NOMO-1 treated with dmso at 0.1 percent for 144 hours (cell line): ENCODE data around the gene ARF5.

ENCODE experiments used
- DNase-seq: peaks from one replicate; lab custom pipeline; 2025; ENCODE audit not compliant: unreplicated experiment; lab: John Stamatoyannopoulos, UW

Gene ARF5

DNA sequence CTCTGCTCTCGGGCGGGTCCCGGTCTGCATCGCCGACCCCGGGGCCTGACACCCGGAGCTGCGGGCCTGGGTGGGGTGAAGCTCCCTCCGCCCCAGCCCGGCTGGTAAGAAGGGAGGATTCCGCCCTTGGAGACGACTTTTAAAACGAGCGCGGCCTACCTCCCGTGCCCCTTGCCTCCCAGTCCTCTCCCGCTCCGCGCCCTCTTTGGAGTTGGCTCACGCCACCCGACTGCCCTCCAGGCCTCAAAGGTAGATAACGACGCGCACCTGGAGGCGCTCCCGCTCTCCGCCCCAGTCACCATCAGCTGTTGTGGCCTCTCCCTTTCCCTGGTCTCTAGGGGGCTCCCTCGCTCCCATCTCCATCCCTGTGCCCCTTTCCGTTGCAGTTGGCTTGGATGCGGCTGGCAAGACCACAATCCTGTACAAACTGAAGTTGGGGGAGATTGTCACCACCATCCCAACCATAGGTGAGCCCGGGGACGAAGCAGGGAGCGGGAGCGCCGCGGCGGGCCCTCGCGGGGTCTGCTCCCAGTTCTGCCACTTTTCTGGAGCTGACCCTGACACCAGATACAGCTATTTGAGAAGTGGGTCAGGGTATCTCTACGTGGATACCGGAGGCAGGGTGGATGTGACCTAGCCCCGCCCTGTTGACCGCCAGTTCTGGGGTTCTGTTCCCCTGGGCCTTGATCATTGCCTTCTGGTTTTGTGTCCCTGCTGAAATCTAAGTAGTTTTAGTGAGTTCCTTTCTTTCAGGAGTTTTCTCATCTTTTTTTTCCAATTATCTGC lies 679 bp downstream of the ARF5 start:
- DNase-seq: no peak

- DNase-seq: no peak
Measured at GRCh38 chr7:127589896-127590295, 1.7 kb downstream of the ARF5 start.

- no peak for DNase-seq
Measured at GRCh38 chr7:127591189-127591588, 3.0 kb downstream of the ARF5 start.

- no peak for DNase-seq
Measured at GRCh38 chr7:127591591-127591990, 3.4 kb downstream of the ARF5 start.

GRCh38 chr7:127592550-127592949 lies 4.3 kb downstream of the ARF5 start:
- no peak for DNase-seq

GRCh38 chr7:127594490-127594889 lies 6.3 kb downstream of the ARF5 start:
- DNase-seq: peak; percentile 48

DNA sequence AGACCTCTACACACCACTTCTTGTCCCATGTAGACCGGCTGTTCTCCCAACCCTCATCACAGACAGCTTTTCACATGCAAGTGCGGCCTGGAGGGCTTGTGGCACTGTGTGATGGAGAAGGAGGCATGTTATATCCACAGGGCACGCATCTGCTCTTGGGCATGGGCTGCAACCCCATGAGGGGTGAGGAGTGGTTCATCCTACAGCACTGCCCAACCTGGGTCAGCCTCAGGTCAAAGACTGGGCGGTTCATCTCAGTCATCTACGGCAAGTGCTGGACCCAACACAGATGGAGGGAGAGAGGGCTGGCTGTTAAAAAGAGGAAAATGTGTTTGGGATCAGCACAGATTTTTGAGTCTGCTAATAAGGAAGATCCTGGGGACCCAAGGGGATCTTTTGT lies 7.5 kb downstream of the ARF5 start:
- no peak for DNase-seq

DNA sequence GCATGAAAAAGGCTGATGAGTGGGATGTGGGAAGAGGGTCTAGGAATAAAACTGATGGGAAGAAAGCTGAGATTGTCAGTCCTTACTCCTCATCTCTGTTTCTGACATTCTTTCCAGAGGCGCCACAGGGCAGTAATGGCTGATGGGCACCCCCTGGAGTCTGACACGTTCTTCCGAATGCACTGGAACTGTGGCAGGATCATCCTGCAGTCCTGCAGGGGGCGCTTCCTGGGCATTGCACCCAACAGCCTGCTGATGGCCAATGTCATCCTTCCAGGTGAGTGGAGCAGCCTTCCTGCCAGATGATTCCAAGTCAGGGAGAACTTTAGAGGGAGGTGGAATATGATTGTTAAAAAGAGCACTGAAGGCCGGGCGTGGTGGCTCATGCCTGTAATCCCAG lies 10.1 kb downstream of the ARF5 start:
- no peak for DNase-seq

- no peak for DNase-seq
Measured at GRCh38 chr7:127600885-127601284, 12.7 kb downstream of the ARF5 start.

DNA sequence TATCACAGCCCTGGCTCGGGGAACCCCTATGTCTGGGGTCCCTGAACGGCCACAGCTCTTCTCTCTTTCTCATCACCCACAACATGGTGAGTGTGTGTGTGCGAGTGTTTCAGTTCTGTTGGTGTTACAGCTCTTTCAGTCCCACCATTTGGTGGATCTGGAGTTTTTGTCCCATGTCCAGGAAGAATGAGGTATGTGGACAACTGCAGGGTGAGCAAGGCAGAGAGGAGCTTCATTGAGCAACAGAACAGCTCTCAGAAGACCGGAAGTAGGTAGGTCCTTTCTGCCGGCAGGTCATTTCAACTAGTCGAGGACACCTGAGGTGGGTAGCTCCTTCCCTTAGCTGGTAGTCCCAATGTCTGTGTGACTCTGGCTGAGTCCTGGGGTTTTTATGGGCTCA lies 20.2 kb downstream of the ARF5 start:
- DNase-seq: no peak

GRCh38 chr7:127609297-127609696 lies 21.1 kb downstream of the ARF5 start:
- DNase-seq: no peak

- DNase-seq: no peak
Measured at GRCh38 chr7:127612263-127612662, 24.1 kb downstream of the ARF5 start.

DNA sequence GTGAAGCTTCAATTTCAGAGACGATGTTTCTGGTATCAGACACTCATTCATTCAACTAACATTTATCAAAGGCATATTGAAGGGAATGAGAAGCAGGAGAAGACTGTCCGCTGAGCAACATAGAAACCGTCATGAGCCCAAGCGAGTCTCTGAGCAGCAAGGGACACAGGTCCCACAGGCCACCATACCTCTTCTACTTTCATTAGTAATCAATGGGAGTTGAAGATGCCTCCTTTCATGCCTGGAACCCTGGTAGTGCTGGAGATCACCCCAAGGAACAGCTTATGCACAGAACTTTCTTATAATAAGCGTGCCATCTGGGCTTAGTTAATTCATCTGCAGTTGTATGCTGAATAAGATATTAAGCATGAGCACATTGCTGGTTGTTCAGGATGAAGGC lies 28.5 kb downstream of the ARF5 start:
- DNase-seq: no peak

DNA sequence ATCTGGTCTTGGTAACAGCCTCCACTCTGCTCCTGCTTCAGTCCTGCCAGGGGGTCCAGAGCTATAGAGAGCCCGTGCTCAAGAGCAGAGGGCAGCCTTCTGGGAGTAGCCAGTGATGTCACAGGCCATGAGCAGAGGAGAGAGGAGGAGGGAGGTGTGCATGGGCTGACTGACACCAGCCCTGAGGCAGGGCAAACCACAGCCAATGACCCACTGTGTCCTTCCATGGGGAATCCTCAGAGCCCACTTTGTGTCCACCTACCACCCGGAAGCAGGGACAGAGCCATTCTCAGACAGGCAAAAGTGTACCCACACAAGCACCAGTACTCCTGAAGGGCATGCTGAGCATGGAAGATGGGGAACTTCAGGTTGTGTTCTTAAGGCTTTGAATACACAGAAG lies 29.8 kb downstream of the ARF5 start, which contains the start of gene PAX4:
PAX4 (minus strand) TSS at position 101 of the 400 bp plus-strand sequence. CDS start 2,214 bp downstream, outside the sequence.
- no peak for DNase-seq

GRCh38 chr7:127618775-127619174 lies 30.6 kb downstream of the ARF5 start:
- no peak for DNase-seq

DNA sequence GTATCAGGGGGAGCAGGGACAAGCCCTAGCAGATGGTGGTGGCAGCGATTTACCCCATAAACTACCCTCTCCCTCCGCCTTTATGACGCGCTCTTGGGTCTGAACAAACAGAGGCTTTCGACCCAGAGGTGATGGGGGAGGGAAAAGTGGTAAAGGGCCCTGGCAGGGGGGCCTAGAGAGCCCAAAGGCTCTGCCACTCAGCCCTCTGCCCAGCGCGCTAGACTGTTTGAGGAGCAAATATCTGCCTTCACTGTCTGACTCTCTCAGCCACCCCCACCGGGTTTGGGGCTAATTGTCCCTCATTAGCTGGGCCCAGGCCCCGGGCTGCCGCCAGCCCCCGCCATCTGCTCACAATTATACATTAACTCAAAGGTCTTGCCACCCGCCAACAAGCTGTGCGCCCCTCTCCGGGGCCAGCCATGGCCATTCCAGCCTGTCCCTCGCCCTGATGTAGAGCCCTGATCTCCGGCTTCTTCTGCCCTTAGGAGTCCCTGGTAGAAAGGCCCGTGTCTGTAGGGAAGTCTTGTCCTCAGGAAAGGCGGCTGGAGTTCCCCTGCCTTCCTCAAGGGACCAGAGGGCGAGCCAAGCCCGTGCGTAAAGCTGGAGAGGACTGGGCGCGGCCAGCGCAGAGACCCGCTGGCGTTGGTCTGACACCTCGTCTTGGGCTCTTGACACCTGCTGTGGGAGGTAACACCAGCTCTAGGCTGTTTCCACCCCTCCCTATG lies 31.6 kb downstream of the ARF5 start:
- no peak for DNase-seq

GRCh38 chr7:127620406-127621233 lies 32.4 kb downstream of the ARF5 start:
- DNase-seq: no peak

- no peak for DNase-seq
Measured at GRCh38 chr7:127625331-127625730, 37.1 kb downstream of the ARF5 start.

DNA sequence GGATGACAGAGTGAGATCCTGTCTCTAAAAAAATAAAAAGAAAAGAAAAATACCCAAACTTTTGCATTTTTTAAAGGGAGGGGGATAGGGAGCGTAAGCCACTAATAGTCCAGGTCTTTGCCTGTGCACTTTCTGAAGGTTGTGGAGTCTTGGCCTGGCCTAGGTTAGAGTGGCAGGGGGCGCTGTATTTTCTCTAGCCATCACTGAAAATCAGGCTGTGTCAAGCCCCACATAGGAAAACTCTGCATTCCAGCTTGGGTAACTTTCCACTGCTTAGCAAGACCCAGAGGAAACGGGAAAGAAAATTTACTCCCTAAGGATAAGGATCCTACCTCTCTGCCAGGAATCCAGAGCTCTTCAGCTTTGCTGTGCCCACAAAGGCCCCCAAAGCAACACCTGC lies 40.2 kb downstream of the ARF5 start:
- DNase-seq: no peak

DNA sequence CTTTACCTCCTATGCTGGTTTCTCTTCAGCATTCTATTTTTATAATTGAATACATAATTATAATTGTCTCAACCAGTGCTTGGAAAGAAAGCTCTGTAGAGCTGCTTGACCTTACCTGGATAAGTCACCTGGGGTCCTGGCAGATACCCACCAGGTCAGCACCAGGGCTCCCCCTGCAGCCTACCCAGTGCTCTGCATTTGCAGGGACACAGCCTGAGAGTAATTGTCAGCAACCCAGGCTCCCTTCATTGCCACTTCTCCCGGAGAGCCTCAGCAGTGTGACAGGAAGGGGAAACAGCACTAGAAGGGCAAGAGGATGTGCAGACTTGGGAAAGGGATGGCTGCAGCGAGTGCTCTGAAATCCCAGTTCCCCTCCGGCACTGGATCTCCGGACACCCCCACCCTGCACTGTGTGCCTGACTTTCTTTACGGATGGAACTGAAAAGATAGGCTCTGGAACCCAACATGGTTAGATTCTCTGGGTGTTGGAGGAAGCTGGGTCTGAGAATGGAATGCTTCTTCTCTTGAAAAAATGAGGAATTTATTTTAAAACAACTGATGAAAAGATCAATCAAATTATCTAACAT lies 41.1 kb downstream of the ARF5 start:
- DNase-seq: no peak

GRCh38 chr7:127632276-127632910 lies 44.2 kb downstream of the ARF5 start:
- DNase-seq: no peak
